ENCODE data around the gene ZSCAN26.
A peak's percentile ranks its signal among the peaks of the same experiment; 100 is the strongest.

Gene ZSCAN26

DNA sequence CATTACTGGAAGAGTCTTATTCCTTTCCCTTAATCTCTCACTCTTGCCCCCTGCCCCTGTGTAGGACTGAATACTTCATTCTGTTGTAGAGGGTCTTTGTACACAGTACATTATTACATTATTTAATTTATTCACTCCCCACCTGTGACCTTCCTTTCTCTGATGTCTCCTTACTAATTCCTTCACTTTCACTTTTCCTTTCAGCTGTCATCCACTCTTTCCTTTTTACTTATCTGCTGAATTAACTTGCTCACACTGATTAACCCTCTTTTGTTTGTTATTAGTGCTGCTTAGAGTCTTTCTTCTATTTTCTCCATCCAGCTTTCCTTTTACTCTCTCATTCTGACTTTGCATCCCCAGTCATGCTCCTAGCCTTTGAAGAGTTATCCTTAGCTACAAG lies 7.9 kb downstream of the ZSCAN26 start:
- no peak for TF ChIP-seq GATA3 (IDR thresholded peaks at IDR 0.05; ENCODE audit: low read depth, low read length)
- no peak for TF ChIP-seq GATA2 (IDR thresholded peaks at IDR 0.05; ENCODE audit: low read depth, low read length)

DNA sequence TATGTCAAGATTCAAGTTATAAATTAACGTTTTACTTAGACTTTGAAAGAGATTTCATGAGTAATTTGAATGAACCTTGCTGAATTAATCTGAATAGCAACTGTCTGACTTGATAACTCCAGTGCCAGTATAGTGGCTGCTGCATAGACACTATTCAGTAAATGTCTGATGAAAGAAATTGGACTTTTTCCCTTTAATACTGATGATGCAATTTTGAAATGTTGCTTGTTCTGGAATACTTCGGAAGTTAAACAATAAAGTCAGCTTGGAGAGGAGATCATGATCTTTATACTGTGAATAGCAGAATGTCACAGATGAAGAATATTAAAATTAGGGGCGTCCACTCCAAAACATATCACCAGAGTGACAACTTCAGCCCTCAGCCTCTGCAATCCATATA lies 10.8 kb downstream of the ZSCAN26 start:
- TF ChIP-seq GATA2 (IDR thresholded peaks at IDR 0.05; ENCODE audit: low read depth, low read length) (no peak), GATA3 (IDR thresholded peaks at IDR 0.05; ENCODE audit: low read depth, low read length) (no peak)

DNA sequence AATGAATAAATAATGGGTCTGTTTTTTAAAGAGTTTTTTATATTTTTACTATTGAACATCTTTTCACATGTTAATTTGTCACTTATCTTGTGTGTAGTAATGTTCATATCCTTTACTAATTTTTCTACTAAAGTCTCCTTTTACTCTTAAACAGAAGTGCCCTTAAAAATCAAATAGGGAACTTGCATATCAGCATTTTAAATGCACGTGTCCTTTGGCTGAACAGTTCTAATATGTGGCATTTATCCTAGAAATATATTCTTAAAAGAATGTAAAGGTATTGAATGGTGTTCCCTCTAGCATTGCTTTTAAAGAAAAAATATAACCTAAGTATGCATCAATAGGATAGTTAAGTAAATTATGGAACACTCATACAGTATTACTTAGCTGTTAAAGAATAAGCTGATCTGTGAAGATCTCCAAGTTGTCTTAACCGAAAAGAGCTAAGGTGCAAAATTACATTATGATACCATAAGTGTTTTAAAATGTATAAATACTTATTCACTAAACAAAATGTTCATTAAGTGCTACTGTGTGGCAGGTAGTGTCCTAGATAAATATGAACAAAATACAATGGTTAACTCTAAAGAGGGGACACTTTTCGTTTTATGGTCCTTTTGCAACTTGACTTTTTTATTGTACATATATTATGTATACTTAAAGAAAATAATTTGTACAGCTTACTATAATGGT lies 13.8 kb downstream of the ZSCAN26 start:
- TF ChIP-seq GATA2 (IDR thresholded peaks at IDR 0.05; ENCODE audit: low read depth, low read length) (no peak), GATA3 (IDR thresholded peaks at IDR 0.05; ENCODE audit: low read depth, low read length) (no peak)

DNA sequence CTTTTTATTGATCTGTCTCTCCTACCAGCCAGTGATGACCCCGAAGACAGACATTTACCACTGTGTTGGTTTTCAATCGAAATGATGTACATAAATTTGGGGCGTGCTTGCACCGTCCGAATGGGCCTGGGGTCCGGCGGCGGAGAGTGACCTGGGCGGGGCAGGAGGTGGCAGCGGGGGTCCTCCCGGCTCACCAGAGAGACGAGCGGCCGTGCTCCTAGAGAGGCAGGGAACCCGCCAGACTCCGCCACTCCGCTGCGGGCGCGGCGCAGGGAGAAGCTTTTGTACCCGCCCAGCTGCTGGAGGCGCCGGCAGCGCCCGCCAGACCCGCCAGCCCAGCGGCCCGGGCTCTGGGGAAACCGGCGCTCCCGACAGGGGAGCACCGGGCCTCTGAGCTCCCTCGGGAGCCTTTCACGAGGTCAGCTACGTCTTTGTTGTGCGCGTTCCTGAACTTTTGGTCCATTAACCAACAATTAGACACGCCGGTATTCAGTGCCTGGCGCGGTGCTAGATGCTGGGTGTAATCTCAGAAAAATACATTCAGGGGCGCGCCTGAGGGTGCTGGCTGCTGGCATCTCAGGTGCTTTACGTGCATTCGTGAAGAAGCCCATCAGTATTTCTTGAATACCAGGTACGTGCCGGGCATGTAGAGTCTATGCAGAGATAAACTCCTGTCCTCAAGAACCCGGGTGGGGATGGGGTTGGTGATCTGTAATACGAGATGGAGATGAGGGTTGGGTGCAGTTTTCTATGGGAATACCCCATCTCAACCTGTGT lies 14.5 kb downstream of the ZSCAN26 start, which contains the start of gene PGBD1:
TSS of gene PGBD1 (plus strand) at position 285 of the 777 bp plus-strand sequence. CDS start 2,242 bp downstream, outside the sequence.
- TF ChIP-seq GATA2 (IDR thresholded peaks at IDR 0.05; ENCODE audit: low read depth, low read length), result no peak
- TF ChIP-seq GATA3 (IDR thresholded peaks at IDR 0.05; ENCODE audit: low read depth, low read length), result no peak

DNA sequence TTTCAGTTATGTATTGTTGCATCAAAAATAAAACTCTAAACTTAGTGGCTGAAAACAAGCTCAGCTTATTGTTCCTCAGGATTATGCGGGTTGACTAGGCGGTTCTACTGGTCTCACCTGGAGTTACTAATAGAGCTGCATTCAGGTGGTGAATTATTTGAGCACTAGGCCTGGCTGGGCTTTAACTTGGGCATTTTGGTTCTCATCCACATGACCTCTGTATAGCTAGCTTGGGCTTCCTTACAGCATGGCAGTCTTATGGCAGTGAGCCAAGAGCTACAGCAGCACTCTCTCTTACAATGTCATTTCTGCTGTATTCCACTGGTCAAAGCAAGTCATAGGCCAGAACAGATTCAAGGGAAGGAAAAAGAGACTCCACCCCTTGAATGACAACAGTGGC lies 16.0 kb downstream of the ZSCAN26 start:
- no peak for TF ChIP-seq GATA2 (IDR thresholded peaks at IDR 0.05; ENCODE audit: low read depth, low read length)
- TF ChIP-seq GATA3 (IDR thresholded peaks at IDR 0.05; ENCODE audit: low read depth, low read length), result no peak

DNA sequence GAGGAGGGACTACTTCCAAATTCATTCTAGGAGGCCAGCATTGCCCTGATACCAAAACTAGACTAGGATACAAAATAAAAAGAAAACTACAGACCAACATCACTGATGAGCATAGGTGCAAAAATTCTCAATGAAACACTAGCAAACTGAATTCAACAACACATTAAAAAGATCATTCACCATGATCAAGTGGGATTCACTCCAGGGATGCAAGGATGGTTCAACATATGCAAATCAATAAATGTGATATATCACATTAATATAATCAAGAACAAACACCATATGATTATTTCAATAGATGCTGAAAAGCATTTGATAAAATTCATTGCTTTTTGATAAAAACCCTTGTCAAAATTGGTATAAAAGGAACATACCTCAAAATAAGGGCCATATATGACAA lies 24.6 kb downstream of the ZSCAN26 start:
- TF ChIP-seq GATA2 (IDR thresholded peaks at IDR 0.05; ENCODE audit: low read depth, low read length) (no peak), GATA3 (IDR thresholded peaks at IDR 0.05; ENCODE audit: low read depth, low read length) (no peak)

DNA sequence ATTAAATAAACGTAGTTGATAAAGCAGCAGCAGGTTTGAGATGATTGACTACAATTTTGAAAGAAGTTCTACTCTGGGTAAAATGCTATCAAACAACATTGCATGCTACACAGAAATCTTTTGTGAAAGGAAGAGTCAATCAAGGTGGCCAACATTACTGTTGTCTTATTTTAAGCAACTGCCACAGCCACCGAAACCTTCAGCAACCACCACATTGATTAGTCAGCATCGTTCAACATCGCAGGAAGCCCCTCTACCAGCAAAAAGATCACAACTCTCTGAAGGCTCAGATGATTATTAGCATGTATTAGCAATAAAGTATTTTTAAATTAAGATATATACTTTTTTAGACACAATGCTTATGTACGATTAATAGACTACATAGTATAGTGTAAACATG lies 28.4 kb downstream of the ZSCAN26 start:
- TF ChIP-seq GATA3 (IDR thresholded peaks at IDR 0.05; ENCODE audit: low read depth, low read length), result no peak

DNA sequence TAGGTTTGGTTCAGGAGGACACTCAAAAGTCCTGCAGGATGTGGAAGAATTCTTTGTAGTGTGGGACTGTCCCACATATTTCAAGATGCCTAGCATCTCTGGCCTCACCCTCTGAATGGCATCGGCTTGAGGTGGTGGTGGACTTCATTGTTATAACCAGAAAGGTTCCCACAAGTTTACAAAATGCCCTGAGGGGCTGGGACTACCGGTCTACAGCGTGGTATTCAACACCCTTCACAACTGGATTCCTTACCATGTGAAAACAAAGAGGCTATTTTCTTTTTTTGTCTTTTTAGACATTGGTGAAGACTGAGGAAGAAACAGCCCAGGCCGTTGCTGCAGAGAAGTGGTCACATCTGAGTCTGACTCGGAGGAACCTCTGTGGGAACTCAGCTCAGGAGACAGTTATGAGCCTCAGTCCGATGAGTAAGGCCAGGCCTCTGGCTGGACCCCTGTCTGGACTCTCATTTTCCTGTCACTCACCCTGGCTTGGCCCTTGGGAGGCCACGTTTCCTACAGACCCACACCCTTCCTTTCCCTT lies 29.6 kb downstream of the ZSCAN26 start:
- TF ChIP-seq GATA3 (IDR thresholded peaks at IDR 0.05; ENCODE audit: low read depth, low read length) (no peak), GATA2 (IDR thresholded peaks at IDR 0.05; ENCODE audit: low read depth, low read length) (no peak)

DNA sequence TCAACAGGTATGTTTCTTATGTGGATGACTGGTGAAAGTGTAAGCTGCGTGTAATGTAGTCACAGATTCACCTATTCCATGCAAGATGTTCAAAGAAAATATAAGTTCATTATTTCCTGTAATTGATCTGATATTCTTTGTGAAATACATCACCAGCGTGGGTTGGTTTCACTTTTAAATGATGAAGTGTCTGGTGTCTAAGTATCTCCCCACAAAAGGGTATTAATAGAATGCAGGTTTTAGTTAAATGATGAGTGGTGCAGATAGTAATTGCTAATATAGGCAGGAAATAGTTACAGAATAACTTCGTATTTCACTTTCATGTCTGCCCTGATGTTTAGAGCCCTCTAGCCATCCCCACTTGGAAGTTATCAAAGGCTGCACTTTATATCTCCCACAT lies 36.6 kb downstream of the ZSCAN26 start:
- TF ChIP-seq GATA3 (IDR thresholded peaks at IDR 0.05; ENCODE audit: low read depth, low read length) (no peak), GATA2 (IDR thresholded peaks at IDR 0.05; ENCODE audit: low read depth, low read length) (no peak)

DNA sequence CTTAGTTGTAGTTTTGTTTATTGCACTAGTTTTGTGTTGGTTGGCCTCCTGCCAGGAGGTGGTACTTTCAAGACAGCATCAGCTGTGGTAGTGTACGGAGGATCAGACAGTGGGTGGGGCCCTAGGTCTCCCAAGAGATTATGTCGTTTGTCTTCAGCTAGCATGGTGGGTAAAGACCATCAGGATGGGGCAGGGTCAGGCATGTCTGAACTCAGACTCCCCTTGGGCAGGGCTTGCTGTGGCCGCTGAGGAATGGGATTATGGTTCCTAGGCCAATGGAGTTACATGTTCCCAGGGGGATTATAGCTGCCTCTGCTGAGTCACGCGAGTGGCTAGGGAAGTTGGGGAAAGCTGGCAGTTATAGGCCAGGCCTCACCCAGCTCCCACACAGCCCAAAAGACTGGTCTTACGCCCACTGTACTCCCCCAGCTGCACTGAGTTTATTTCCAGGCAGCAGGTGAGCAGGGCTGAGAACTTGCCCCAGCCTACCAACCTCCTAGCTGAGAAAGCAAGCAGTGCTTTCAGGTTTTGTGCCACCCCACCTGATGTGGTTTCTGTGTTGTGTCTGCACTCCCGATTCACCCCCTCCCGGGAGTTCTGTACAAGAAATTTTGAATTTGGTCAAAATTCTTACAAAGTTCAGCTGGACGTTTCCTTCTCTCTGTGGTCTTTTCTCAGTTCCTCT lies 44.3 kb downstream of the ZSCAN26 start:
- TF ChIP-seq GATA2 (IDR thresholded peaks at IDR 0.05; ENCODE audit: low read depth, low read length) (no peak), GATA3 (IDR thresholded peaks at IDR 0.05; ENCODE audit: low read depth, low read length) (no peak)

DNA sequence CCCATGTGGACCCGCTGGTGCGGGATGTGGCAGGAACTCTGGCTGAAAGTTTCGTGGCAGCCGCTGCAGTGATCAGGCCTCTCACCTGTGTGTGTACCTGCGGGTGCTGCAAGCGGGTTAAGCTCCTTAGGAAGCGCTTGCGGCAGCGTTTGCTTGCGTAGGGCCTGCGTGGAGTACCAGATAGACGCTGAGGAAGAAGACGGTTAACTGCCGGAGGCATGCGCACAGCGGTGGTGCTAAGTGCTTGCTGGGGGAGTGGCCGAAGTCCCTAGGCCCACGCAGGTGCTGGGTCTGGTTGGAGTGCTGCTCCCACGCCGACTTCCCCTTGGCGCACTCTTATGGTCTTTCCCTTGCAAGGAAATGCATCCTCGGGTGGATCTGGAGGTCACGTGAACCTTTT lies 46.0 kb downstream of the ZSCAN26 start:
- TF ChIP-seq GATA2 (IDR thresholded peaks at IDR 0.05; ENCODE audit: low read depth, low read length), result no peak
- TF ChIP-seq GATA3 (IDR thresholded peaks at IDR 0.05; ENCODE audit: low read depth, low read length), result no peak

DNA sequence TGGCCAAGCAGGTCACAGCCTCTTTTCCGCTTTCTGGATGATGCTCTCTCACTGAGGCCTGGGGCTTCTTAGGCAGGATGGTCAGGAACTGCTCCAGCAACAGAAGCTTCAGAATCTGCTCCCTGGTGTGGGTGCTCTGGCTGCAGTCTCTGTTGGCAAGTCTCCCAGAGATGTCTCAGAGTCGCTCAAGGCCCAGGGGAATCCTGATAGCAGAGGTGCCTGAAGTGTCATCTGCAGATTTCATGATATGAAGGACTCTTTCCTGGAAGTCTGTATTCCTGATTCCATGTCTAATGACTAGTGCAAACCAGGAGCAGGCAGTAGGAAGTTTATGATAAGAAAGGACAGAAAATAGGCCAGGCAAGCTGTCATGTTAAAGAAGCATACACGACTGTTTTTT lies 48.7 kb downstream of the ZSCAN26 start:
- TF ChIP-seq GATA2 (IDR thresholded peaks at IDR 0.05; ENCODE audit: low read depth, low read length), result peak; percentile 44; the same call in 1 of the 2 replicates
- TF ChIP-seq GATA3 (IDR thresholded peaks at IDR 0.05; ENCODE audit: low read depth, low read length), result no peak

DNA sequence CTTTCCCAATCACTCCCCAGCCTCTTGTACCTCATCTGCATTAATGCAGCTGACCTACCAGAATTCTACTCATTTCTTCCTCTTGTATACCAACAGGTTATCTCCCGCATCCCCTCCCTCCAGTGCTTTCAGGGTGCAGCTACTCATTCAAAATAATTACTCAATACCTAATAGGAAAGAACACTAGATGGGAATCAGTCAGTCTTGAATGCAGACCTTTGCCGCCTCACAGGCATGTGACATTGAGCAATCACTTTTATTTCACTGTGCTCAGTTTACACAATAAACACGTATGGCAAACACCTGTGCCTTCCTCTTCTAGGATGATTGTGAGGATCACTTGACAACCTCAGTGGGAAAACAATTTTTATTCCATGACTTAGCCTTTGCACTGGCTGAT lies 55.7 kb downstream of the ZSCAN26 start:
- TF ChIP-seq GATA3 (IDR thresholded peaks at IDR 0.05; ENCODE audit: low read depth, low read length), result no peak
- no peak for TF ChIP-seq GATA2 (IDR thresholded peaks at IDR 0.05; ENCODE audit: low read depth, low read length)

DNA sequence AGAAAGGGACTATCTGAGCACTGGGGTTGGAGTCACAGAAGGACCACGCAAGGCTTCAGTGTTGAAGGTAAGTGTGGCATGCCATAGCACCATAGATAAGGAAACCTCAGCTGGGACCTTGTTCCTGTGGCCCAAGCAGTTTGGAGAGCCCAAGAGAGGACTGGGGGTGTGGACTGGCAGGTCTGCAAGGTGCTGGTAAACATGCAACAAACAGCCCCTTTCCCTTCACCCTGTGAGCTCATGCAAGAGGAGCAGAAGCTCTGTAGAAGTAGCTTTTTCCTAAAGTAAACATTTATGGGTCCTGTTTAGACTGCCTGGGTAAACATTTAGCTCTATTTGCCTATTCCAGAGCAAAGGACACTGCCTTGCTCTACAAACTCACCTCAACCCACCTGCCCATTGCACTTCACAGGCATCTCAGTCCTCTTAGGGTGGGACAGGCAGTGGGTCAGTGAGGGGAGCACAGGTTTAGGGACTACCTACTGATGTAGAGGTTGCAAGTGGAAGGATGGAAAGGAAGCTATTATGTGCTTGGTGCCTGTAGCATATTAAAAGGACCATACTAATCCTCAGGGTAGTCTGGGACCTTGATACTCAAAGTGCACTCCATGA lies 57.0 kb downstream of the ZSCAN26 start:
- TF ChIP-seq GATA2 (IDR thresholded peaks at IDR 0.05; ENCODE audit: low read depth, low read length) (no peak), GATA3 (IDR thresholded peaks at IDR 0.05; ENCODE audit: low read depth, low read length) (no peak)
